Lung (tissue), 12 donors: ENCODE results near the gene USP24. TPM values are rescaled to one million over a fixed set of nuclear protein-coding genes. Genes with fewer than 3 reads are reported as not detected.

ENCODE experiments used
- ATAC-seq: fragments of 200-7000 bp; cut with Tn5 transposase; one replicate; pipeline ENCODE4 v1.9.1; 2020; ENCODE audit warnings: moderate number of reproducible peaks; ENCODE audit not compliant: insufficient read depth, low FRiP score
- DNase-seq, 3 donors: peaks; one replicate each; pipeline ENCODE4 v3.0.0-alpha.2; 2013 to 2017
- H3K27ac ChIP-seq, 2 donors: one replicate each; pipeline ENCODE4 v1.5.1; 2013; ENCODE audit warnings: mild to moderate bottlenecking in 2 of 2, moderate library complexity in 2 of 2, control low read depth in 1 of 2, inconsistent platforms in 1 of 2, low read depth in 1 of 2, low read length in 1 of 2
- H3K27me3 ChIP-seq, 3 donors: one replicate each; pipeline ENCODE4 v1.5.1; 2013; ENCODE audit warnings: low read length in 2 of 3; ENCODE audit not compliant: control insufficient read depth in 3 of 3, insufficient read depth in 3 of 3
- H3K36me3 ChIP-seq, 4 donors: one replicate each; pipeline ENCODE4 v1.5.1; 2013; ENCODE audit warnings: low read length in 4 of 4, mild to moderate bottlenecking in 1 of 4, moderate library complexity in 1 of 4; ENCODE audit not compliant: control insufficient read depth in 4 of 4, insufficient read depth in 4 of 4
- H3K4me1 ChIP-seq, 5 donors: one replicate each; pipeline ENCODE4 v1.5.1; 2013; ENCODE audit warnings: low read length in 5 of 5, mild to moderate bottlenecking in 2 of 5, moderate library complexity in 1 of 5; ENCODE audit not compliant: control insufficient read depth in 5 of 5, insufficient read depth in 5 of 5
- H3K4me3 ChIP-seq: one replicate; pipeline ENCODE4 v1.5.1; 2013; ENCODE audit warnings: mild to moderate bottlenecking, control low read depth, moderate library complexity
- H3K9ac ChIP-seq, 2 donors: one replicate each; pipeline ENCODE4 v1.5.1; 2013; ENCODE audit warnings: low read length in 2 of 2, control low read depth in 1 of 2; ENCODE audit not compliant: insufficient read depth in 1 of 2
- H3K9me3 ChIP-seq, 4 donors: one replicate each; pipeline ENCODE4 v1.5.1; 2013; ENCODE audit warnings: low read length in 3 of 4, mild to moderate bottlenecking in 1 of 4, moderate library complexity in 1 of 4; ENCODE audit not compliant: control insufficient read depth in 4 of 4, insufficient read depth in 3 of 4
- WGBS, 2 donors: extraction: QIAGEN DNeasy Blood & Tissue Kit; methylation state at CpG; one replicate each; pipeline ENCODE4 v1.1.7; 2013; 5-methylcytosine and 5-hydroxymethylcytosine counted together
- polyA plus RNA-seq, 2 donors: library from polyadenylated mRNA; stranded (reverse); fragments of 200-250 nt; gene quantifications; one replicate each; pipeline ENCODE4 v1.2.1, GENCODE V29; 2013
- total RNA-seq, 2 donors: library from RNA; depleted of rRNA in 1 of 2; stranded (reverse); fragments of >200 nt in 1 of 2; gene quantifications; one replicate each; pipeline ENCODE4 v1.2.1, GENCODE V29; 2014 to 2021
- TF ChIP-seq, protein P1 (sequence below): IDR thresholded peaks from 2 replicates; pipeline ENCODE4 v1.5.1; 2012; ENCODE audit warnings: mild to moderate bottlenecking; ENCODE audit errors: control extremely low read depth, extremely low read depth
- donor health status: control.
- donor health status: control.
- donor health status: Bipolar disorder and iron deficiency.
- donor health status: healthy.
- donor health status: DM: yes; HTN: yes; CAD: no.

USP24 gene
- total and polyA plus RNA-seq, 4 donors = 7.8 to 77.8 (median 23.6) TPM

DNA sequence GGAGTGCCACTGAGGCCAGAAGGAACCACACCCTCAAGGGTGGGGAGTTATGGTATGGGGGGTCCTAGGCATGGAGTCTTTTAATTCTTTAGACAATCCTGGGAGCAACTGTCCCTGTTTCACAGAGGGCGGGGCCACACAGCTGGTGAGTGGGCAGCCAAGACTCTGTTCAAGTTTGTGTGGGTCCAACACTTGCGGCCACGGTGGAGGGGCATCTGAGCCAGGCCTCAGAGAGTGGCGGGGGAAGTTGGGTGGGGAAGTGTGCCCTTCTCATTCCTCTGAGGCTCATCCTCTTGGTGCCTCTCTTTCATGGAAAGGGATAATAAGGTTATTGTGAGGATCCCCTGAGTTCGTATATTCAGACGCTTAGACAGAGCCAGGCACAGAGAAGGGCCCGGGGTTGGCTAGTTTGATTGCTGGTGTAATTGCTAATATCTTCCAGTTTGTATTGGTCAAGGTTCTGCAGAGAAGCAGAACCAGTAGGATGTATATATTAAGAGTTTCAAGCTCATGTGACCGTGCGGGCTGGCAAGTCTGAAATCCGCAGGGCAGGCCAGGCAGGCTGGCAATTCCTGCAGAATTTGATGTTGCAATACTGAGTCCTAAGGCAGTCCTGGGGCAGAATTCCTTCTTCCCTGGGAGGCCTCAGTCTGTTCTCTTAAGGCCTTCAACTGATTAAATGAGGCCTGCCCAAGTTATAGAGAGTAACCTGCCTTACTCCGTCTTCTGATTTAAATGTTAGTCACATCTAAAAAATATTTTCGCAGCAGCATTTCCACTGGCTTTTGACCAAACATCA is 159.9 kb downstream of the USP24 start:
- Histone ChIP-seq H3K36me3 (peaks cover 0 to 4% (median 0%) of the 10 kb centered on the region in 4 donors), H3K9ac (no peak overlapping the region), H3K9me3 (no peaks in the 10 kb centered on the region), H3K4me1 (no peaks in the 10 kb centered on the region), H3K27me3 (no peaks in the 10 kb centered on the region), H3K4me3 (no peak overlapping the region), H3K27ac (no peak overlapping the region)
- ATAC-seq (no peak), DNase-seq (no peak)
- WGBS, 2 donors = 82 to 86% methylated on average over 12 of the region's 12 CpGs
- TF ChIP-seq, protein P1, sequence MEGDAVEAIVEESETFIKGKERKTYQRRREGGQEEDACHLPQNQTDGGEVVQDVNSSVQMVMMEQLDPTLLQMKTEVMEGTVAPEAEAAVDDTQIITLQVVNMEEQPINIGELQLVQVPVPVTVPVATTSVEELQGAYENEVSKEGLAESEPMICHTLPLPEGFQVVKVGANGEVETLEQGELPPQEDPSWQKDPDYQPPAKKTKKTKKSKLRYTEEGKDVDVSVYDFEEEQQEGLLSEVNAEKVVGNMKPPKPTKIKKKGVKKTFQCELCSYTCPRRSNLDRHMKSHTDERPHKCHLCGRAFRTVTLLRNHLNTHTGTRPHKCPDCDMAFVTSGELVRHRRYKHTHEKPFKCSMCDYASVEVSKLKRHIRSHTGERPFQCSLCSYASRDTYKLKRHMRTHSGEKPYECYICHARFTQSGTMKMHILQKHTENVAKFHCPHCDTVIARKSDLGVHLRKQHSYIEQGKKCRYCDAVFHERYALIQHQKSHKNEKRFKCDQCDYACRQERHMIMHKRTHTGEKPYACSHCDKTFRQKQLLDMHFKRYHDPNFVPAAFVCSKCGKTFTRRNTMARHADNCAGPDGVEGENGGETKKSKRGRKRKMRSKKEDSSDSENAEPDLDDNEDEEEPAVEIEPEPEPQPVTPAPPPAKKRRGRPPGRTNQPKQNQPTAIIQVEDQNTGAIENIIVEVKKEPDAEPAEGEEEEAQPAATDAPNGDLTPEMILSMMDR = no peak

- Histone ChIP-seq H3K36me3 (peaks cover 0 to 2% (median 0%) of the 10 kb centered on the region in 4 donors), H3K9me3 (no peaks in the 10 kb centered on the region), H3K27ac (no peak overlapping the region), H3K27me3 (no peaks in the 10 kb centered on the region), H3K4me3 (no peak overlapping the region), H3K9ac (no peak overlapping the region), H3K4me1 (peaks cover 0 to under 1% (median 0%) of the 10 kb centered on the region in 5 donors)
- ATAC-seq (no peak), DNase-seq (no peak)
- TF ChIP-seq, protein P1 = no peak
- 92 to 94% methylated on average over 5 of the region's 5 CpGs for WGBS, 2 donors
These were observed 160.8 kb downstream of the USP24 start for GRCh38 chr1:55054396-55054795.

- TF ChIP-seq, protein P1 = no peak
- DNase-seq (no peak), ATAC-seq (peak; percentile 11)
- WGBS, 2 donors = 35 to 56% methylated on average over 7 of the region's 7 CpGs
- peaks cover 0 to 2% (median 0%) of the 10 kb centered on the region in 5 donors for H3K4me1 ChIP-seq
- no peaks in the 10 kb centered on the region for H3K27me3 ChIP-seq
- H3K27ac ChIP-seq = no peak overlapping the region
- no peak overlapping the region for H3K4me3 ChIP-seq
- H3K36me3 ChIP-seq = peaks cover 0 to 5% (median 0%) of the 10 kb centered on the region in 4 donors
- no peaks in the 10 kb centered on the region for H3K9me3 ChIP-seq
- no peak overlapping the region for H3K9ac ChIP-seq
These were observed 161.8 kb downstream of the USP24 start for GRCh38 chr1:55053265-55053954.
